ENCODE data around the gene UQCRHL.
A peak's percentile ranks its signal among the peaks of the same experiment; 100 is the strongest.

UQCRHL gene

DNA sequence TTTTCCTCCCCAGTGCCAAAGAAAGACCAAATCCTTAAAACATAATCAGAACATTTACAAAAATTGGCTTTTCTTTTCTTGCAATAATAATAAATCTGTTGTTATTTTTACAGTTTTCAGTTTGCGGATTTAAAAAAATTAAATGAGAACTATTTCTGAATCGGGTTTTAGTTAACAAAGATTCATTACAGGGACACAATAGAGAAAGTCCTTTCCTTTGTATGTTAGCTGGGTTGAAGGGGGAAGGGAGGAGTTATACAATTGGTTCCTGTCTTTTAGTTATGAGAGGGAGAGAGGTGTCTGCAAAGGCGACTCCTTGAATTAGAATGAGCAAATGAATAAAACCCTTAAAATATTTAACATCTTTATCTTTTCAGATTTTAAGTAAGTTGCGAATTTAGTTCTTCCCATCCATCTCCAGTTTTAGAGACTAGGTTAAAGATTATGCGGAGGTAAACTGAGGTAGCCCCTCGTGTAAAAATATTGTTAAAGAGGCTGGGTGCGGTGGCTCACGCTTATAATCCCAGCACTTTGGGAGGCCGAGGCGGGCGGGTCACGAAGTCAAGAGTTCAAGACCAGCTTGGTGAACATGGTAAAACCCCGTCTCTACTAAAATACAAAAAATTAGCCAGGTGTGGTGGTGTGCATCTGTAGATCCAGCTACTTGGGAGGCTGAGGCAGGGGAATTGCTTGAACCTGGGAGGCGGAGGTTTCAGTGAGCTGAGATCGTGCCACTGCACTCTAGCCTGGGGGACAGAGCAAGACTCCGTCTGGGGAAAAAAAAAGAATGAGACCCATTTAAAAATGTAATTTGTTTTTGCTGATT is 44.0 kb upstream of the UQCRHL start:
- Histone ChIP-seq H3K36me3 (replicated peaks; ENCODE audit: low read depth, low read length) (no peaks in the 10 kb centered on the region), H3K4me1 (ENCODE audit: low read length) (peaks cover 32% of the 10 kb centered on the region), H3K4me2 (ENCODE audit: low read length) (peak overlapping the region; percentile 40), H3K27me3 (ENCODE audit: low read depth, low read length) (no peaks in the 10 kb centered on the region), H2AFZ (ENCODE audit: low read depth, low read length) (no peak overlapping the region), H3K9me3 (ENCODE audit: insufficient read depth, low read length) (no peaks in the 10 kb centered on the region), H3K4me3 (ENCODE audit: low read length) (peak overlapping the region; percentile 38; the same call in 1 of the 2 replicates), H3K27ac (ENCODE audit: low read length) (no peak overlapping the region), H3K9ac (ENCODE audit: low read length) (no peak overlapping the region), H4K20me1 (ENCODE audit: insufficient read depth, low read length) (peaks cover 5% of the 10 kb centered on the region), H3K79me2 (ENCODE audit: low read length) (peaks cover 87% of the 10 kb centered on the region)
- no peak for TF ChIP-seq EZH2phosphoT487 (IDR thresholded peaks at IDR 0.05; ENCODE audit: low read depth)
- TF ChIP-seq, protein P1, sequence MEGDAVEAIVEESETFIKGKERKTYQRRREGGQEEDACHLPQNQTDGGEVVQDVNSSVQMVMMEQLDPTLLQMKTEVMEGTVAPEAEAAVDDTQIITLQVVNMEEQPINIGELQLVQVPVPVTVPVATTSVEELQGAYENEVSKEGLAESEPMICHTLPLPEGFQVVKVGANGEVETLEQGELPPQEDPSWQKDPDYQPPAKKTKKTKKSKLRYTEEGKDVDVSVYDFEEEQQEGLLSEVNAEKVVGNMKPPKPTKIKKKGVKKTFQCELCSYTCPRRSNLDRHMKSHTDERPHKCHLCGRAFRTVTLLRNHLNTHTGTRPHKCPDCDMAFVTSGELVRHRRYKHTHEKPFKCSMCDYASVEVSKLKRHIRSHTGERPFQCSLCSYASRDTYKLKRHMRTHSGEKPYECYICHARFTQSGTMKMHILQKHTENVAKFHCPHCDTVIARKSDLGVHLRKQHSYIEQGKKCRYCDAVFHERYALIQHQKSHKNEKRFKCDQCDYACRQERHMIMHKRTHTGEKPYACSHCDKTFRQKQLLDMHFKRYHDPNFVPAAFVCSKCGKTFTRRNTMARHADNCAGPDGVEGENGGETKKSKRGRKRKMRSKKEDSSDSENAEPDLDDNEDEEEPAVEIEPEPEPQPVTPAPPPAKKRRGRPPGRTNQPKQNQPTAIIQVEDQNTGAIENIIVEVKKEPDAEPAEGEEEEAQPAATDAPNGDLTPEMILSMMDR (IDR thresholded peaks at IDR 0.05; ENCODE audit: low read depth, low read length): no peak

DNA sequence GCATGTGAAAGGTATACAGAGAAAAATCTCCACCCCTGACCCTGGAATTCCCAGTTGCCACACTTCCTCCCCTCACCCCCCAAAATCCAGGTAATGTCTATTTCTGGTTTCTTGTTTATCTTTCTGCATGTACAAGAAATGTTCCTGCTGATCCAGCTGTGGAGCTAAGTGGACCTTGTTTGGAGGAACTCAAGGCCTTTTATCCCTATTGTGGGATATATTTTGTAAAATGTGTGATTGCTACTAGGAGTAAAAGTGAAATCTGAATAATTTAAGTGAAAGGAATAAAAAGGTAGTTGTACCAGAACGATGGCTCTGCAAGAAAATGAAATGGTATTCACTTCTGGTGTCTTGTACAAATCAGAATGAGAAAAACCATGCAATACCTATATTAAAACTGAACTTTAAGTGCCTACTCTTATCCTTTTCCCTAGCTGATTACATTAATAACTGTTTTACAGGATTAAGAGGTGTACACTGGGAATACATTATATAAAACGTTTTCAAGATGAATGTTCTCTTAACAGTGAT is 43.1 kb upstream of the UQCRHL start:
- Histone ChIP-seq H3K4me2 (ENCODE audit: low read length) (peak overlapping the region; percentile 99), H3K9me3 (ENCODE audit: insufficient read depth, low read length) (no peaks in the 10 kb centered on the region), H3K36me3 (replicated peaks; ENCODE audit: low read depth, low read length) (no peaks in the 10 kb centered on the region), H3K27me3 (ENCODE audit: low read depth, low read length) (no peaks in the 10 kb centered on the region), H3K27ac (ENCODE audit: low read length) (no peak overlapping the region), H3K4me1 (ENCODE audit: low read length) (peaks cover 28% of the 10 kb centered on the region), H3K9ac (ENCODE audit: low read length) (peak overlapping the region; percentile 76; the same call in 1 of the 2 replicates), H2AFZ (ENCODE audit: low read depth, low read length) (no peak overlapping the region), H3K4me3 (ENCODE audit: low read length) (peak overlapping the region; percentile 90), H3K79me2 (ENCODE audit: low read length) (peaks cover 78% of the 10 kb centered on the region), H4K20me1 (ENCODE audit: insufficient read depth, low read length) (peaks cover 5% of the 10 kb centered on the region)
- no peak for TF ChIP-seq EZH2phosphoT487 (IDR thresholded peaks at IDR 0.05; ENCODE audit: low read depth)
- TF ChIP-seq, protein P1 (IDR thresholded peaks at IDR 0.05; ENCODE audit: low read depth, low read length): no peak

DNA sequence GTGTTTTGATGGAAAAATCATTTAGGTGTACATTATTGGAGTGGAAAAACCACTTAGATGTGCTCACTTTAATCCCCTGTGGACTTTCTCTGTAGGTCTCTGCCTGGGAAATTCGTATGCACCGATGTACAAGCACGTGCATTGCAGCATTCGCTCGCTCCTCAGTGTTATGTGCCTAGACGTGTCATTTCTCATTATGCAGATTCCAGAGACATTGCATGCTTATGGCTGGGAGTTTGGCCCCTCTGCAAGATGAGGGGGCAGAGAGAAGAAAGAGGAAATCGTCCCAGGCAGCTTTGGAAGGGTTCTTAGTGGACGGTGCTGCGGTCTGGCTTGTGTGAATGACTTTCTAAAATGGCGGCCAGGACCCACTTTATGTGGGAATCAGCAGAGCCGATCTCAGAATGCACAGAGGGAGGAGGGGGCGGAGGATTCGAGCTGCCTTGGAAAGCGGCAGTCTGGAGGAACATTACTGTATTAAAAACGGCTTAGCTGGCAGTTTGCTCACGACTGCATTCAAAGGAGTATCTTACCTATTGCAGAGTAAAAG is 42.4 kb upstream of the UQCRHL start:
- Histone ChIP-seq H3K9me3 (ENCODE audit: insufficient read depth, low read length) (no peaks in the 10 kb centered on the region), H3K36me3 (replicated peaks; ENCODE audit: low read depth, low read length) (no peaks in the 10 kb centered on the region), H2AFZ (ENCODE audit: low read depth, low read length) (no peak overlapping the region), H3K4me1 (ENCODE audit: low read length) (peaks cover 35% of the 10 kb centered on the region), H3K79me2 (ENCODE audit: low read length) (peaks cover 71% of the 10 kb centered on the region), H3K27ac (ENCODE audit: low read length) (peak overlapping the region; percentile 61), H3K9ac (ENCODE audit: low read length) (peak overlapping the region; percentile 76), H3K27me3 (ENCODE audit: low read depth, low read length) (no peaks in the 10 kb centered on the region), H4K20me1 (ENCODE audit: insufficient read depth, low read length) (peaks cover 5% of the 10 kb centered on the region), H3K4me2 (ENCODE audit: low read length) (peak overlapping the region; percentile 99), H3K4me3 (ENCODE audit: low read length) (peak overlapping the region; percentile 90)
- TF ChIP-seq EZH2phosphoT487 (IDR thresholded peaks at IDR 0.05; ENCODE audit: low read depth): no peak
- TF ChIP-seq, protein P1 (IDR thresholded peaks at IDR 0.05; ENCODE audit: low read depth, low read length): no peak
